Brain microvascular endothelial cell (primary cell): ENCODE measurements around the gene HADH.
"Not testable (repeated sequence)": the region's sequence is repeated elsewhere in the genome, so short reads cannot be mapped to it uniquely, and the experiment has no call there.

Experiments
- DNase-seq: peaks from one replicate; pipeline ENCODE4 v3.0.0-alpha.2; 2020
- H3K27ac ChIP-seq: fragments of 250-450 bp; sonication (Bioruptor Pico); 2 replicates; pipeline ENCODE4 v1.5.1; 2020; ENCODE audit warnings: mild to moderate bottlenecking, moderate library complexity
- H3K27me3 ChIP-seq: fragments of 250-450 bp; sonication (Bioruptor Pico); replicated peaks from 2 replicates; pipeline ENCODE4 v1.5.1; 2020; ENCODE audit warnings: mild to moderate bottlenecking
- H3K36me3 ChIP-seq: fragments of 250-450 bp; sonication (Bioruptor Pico); replicated peaks from 2 replicates; pipeline ENCODE4 v1.5.1; 2020; ENCODE audit warnings: mild to moderate bottlenecking
- H3K4me3 ChIP-seq: 2 replicates; pipeline ENCODE4 v1.5.1; 2011; ENCODE audit warnings: low read depth, mild to moderate bottlenecking, control low read depth, low read length, moderate library complexity
- CTCF ChIP-seq: IDR thresholded peaks from 2 replicates; pipeline ENCODE4 v1.5.1; 2011; ENCODE audit warnings: low read depth, mild to moderate bottlenecking, moderate library complexity, low read length, control low read depth, inconsistent platforms; ENCODE audit errors: missing control alignments
- in situ Hi-C: cut with HindIII; loops from 2 replicates; pipeline ENCODE4 v1.10.0; 2017; ENCODE audit warnings: low sequenced_read_pairs, low pct_ligation_motif_present

HADH gene

GRCh38 chr4:108006361-108006760 lies 16.7 kb downstream of the HADH start:
- in situ Hi-C loops = no loop called here
- TF ChIP-seq CTCF = no peak
- H3K27ac ChIP-seq = no peak overlapping the region
- DNase-seq = no peak
- H3K27me3 ChIP-seq = no peaks in the 10 kb centered on the region
- no peaks in the 10 kb centered on the region for H3K36me3 ChIP-seq
- no peak overlapping the region for H3K4me3 ChIP-seq

- Histone ChIP-seq H3K4me3 (no peak overlapping the region), H3K27me3 (no peaks in the 10 kb centered on the region), H3K27ac (no peak overlapping the region), H3K36me3 (no peaks in the 10 kb centered on the region)
- in situ Hi-C loops = no loop called here
- TF ChIP-seq CTCF = no peak
- DNase-seq = no peak
Observed at GRCh38 chr4:108007984-108008383, 18.3 kb downstream of the HADH start.

- in situ Hi-C loops = no loop called here
- no peak overlapping the region for H3K4me3 ChIP-seq
- no peaks in the 10 kb centered on the region for H3K36me3 ChIP-seq
- H3K27ac ChIP-seq = no peak overlapping the region
- H3K27me3 ChIP-seq = no peaks in the 10 kb centered on the region
- DNase-seq = no peak
- TF ChIP-seq CTCF = no peak
Observed at GRCh38 chr4:108008721-108009120, 19.0 kb downstream of the HADH start.

GRCh38 chr4:108010167-108010566 lies 20.5 kb downstream of the HADH start:
- Histone ChIP-seq H3K27ac (no peak overlapping the region), H3K4me3 (no peak overlapping the region), H3K27me3 (no peaks in the 10 kb centered on the region), H3K36me3 (no peaks in the 10 kb centered on the region)
- DNase-seq = peak; percentile 57
- TF ChIP-seq CTCF = no peak
- in situ Hi-C loops = no loop called here

GRCh38 chr4:108012382-108012781 lies 22.7 kb downstream of the HADH start:
- H3K4me3 ChIP-seq, DNase-seq, in situ Hi-C loops, H3K36me3 ChIP-seq, H3K27me3 ChIP-seq, H3K27ac ChIP-seq: not testable (repeated sequence)

- H3K27me3 ChIP-seq = no peaks in the 10 kb centered on the region
- H3K36me3 ChIP-seq = no peaks in the 10 kb centered on the region
- no peak overlapping the region for H3K4me3 ChIP-seq
- no peak for DNase-seq
- TF ChIP-seq CTCF = no peak
- in situ Hi-C loops = no loop called here
- no peak overlapping the region for H3K27ac ChIP-seq
Observed at GRCh38 chr4:108013327-108013726, 23.6 kb downstream of the HADH start.
